GM12801 (cell line): ENCODE measurements around the gene DAAM1.

ENCODE experiments used
- TF ChIP-seq, protein P1 (sequence below): IDR thresholded peaks from one replicate; pipeline ENCODE4 v1.5.1; 2011; ENCODE audit warnings: control low read depth; ENCODE audit not compliant: insufficient read length; ENCODE audit errors: extremely low read depth

The DAAM1 gene

DNA sequence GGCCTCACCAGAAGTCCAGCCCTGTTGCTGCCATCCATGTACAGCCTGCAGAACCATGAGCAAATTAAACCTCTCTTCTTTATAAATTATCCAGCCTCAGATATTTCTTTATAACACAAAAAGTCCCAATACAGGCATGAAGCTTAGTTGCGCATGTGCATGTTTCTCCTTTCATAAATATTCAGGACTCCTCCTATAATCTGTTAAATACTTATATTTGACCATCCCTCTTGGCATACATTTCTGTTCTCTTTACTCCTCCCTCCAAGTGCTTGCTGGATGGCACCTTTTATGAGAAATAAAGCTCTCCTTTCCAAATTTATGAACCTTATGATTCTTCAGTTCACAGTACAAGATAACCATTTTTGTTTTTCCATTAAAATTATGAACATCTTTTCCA is 20.5 kb downstream of the DAAM1 start:
- TF ChIP-seq, protein P1, sequence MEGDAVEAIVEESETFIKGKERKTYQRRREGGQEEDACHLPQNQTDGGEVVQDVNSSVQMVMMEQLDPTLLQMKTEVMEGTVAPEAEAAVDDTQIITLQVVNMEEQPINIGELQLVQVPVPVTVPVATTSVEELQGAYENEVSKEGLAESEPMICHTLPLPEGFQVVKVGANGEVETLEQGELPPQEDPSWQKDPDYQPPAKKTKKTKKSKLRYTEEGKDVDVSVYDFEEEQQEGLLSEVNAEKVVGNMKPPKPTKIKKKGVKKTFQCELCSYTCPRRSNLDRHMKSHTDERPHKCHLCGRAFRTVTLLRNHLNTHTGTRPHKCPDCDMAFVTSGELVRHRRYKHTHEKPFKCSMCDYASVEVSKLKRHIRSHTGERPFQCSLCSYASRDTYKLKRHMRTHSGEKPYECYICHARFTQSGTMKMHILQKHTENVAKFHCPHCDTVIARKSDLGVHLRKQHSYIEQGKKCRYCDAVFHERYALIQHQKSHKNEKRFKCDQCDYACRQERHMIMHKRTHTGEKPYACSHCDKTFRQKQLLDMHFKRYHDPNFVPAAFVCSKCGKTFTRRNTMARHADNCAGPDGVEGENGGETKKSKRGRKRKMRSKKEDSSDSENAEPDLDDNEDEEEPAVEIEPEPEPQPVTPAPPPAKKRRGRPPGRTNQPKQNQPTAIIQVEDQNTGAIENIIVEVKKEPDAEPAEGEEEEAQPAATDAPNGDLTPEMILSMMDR, result no peak

DNA sequence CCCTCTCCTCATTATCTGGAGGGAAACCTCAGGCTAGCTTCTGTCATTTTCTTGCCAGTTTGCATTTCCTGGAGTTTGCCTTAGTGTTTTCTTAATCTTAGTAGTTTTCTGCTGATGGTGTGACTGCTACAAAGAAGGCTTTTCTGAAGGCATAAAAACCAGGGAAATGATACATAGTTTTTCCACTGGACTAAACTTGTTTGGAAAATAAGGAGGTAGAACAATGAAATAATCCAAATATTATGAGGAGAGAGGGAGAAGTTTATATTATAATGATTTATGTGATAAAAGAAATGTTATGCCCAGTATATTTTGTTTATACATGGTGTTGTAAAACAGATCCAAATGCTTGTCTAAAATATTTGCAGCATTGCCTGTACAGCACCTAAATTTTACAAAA is 22.2 kb downstream of the DAAM1 start:
- TF ChIP-seq, protein P1, result no peak

DNA sequence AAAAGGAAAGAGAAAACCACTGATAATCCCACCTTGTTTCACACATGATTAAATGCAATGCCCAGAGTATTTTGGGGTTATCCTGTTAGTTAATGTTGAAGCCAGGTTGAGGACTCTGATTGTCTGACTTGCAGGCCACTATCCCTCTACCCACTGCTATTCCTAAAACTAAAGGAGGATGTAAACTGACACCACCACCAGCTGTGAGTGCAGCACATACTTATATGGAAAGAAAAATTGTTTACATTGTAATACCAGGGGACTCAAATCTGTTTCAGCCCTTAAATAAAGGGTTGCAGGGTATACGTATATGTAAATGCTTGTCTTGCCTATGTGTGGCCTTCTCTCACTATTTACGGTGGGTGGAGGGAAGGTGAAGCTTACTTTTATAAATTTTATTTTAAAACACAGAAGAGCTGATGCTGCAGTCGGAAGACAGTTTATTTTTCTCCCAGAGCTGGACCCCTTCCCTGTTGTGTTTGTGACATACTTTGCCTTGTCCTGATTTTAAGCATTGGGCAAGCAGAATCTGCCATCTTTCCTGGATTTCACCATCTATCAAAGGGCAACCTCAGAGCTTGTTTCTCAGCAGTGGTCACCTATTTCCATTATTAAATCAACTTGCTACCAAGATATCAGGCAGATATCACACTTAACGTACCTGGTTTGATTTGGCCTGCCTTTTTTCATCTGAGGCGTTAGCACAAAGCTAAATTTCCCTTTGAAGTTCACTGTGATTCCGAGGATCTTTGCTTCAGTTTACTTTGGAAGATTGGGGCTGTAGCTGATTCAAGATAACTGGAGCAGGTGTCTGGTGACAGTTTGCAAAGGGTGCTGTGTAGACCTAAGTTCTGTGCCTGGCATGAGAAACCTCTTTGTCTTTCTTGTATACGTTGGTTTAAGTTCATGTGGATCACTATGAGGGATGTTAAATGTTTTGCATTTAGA is 25.2 kb downstream of the DAAM1 start:
- TF ChIP-seq, protein P1, result no peak

DNA sequence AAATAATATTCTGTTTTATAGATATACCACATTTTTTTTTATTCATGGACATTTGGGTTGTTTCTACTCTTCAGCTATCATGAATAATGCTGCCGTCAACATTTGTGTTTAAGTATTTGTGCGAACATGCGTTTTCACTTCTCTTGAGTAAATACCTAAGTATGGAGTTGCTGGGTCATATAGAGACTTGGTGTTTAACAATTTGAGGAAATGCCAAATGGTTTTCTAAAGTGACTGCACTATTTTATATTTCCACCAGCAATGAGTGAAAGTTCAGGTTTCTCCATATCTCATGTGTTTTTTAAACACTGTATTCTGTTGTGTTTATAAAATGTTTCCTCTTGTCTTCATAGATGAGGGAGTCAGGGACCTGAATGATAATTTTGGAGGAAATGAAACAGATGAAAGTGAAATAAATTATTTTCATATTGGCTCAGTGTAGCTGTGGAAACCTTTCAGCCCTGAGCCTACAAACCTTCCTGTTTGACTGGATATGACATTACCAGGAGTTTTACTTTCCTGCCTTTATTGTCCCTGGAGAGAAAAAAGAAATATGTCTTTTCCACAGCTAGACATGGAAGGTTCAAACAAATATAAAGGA is 26.3 kb downstream of the DAAM1 start:
- TF ChIP-seq, protein P1, result no peak

DNA sequence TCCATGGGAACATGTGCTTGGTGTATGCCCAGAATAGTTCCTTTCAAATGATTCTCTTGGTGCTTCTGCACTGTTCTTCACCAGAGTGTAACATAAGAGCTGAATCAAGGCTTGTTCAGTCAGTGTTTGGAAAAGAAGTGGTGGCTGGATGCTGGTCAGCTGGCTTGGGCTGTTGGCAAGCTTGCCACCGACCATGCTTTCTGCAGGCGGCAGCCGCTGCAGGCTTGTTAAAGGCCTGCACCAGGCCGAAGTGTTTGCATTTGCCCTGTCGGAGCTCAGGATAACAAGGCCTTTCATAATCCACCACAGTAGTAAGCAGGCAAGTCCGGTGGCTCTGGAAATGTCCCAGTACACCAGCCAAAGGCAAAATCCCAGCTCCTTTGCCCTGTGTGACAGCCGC is 26.9 kb downstream of the DAAM1 start:
- TF ChIP-seq, protein P1, result no peak

DNA sequence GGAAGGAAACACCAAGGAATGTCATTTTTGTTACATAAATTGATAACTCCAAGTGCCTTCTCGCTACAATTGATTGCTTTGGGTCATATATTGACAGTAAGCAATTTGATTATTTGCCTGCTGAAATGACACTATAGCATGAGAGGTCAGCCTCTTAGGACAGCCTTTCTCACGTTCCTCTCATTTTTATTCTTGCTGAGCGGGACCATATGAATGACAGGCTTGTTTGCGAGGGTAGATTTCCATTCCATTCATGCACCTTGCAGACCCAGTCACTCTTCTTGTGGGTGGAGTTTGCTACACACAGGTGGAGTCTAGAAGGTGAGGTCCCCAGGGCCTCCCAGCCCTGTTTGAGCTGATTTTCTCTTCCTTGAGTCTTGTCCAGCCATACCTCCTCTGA is 27.3 kb downstream of the DAAM1 start:
- TF ChIP-seq, protein P1, result no peak

DNA sequence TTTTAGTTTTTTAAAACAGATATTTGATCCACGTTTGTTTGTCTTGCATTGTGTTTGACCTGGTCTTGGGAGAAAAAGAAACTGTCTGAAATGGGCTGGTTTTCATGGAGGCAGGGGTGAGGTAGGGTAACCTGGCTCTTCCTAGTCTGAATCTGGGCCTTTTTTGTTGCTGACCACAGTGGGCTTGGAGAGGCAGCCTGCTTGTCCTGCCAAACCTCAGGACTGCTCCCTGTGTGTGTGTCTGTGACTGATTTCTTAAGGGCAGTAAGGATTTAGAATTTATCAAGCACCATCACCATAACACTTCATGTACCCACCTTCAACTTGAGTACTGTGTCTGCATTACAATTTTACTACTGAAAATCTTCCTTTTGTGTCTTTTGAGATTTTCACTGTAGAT is 28.5 kb downstream of the DAAM1 start:
- TF ChIP-seq, protein P1, result no peak
